GM19395 (cell line): Measurements from ENCODE around the gene RUNX2.

Experiments used
- ATAC-seq: cut with Tn5 transposase; IDR thresholded peaks from one replicate; pipeline ENCODE4 v1.9.1; 2021; ENCODE audit warnings: mild to moderate bottlenecking, moderate library complexity; ENCODE audit not compliant: unreplicated experiment

RUNX2 gene

GRCh38 chr6:45400021-45400420 is 71.9 kb downstream of the RUNX2 start:
- no peak for ATAC-seq

GRCh38 chr6:45411959-45412358 is 83.8 kb downstream of the RUNX2 start:
- ATAC-seq = no peak

- ATAC-seq = no peak
Observed at GRCh38 chr6:45415315-45415714, 87.2 kb downstream of the RUNX2 start.

- ATAC-seq = no peak
Observed at GRCh38 chr6:45415788-45416518, 87.8 kb downstream of the RUNX2 start.

GRCh38 chr6:45416700-45417099 is 88.6 kb downstream of the RUNX2 start:
- ATAC-seq = no peak

- ATAC-seq = no peak
Observed at GRCh38 chr6:45417436-45417835, 89.3 kb downstream of the RUNX2 start.

- no peak for ATAC-seq
Observed at GRCh38 chr6:45419571-45420082, 91.5 kb downstream of the RUNX2 start.

- ATAC-seq = no peak
Observed at GRCh38 chr6:45420083-45420908, 92.2 kb downstream of the RUNX2 start.

- no peak for ATAC-seq
Observed at GRCh38 chr6:45420909-45421708, 93.0 kb downstream of the RUNX2 start.

GRCh38 chr6:45421709-45422502 is 93.8 kb downstream of the RUNX2 start:
- no peak for ATAC-seq

- no peak for ATAC-seq
Observed at GRCh38 chr6:45422503-45423110, 94.5 kb downstream of the RUNX2 start.

GRCh38 chr6:45423111-45423823 is 95.1 kb downstream of the RUNX2 start:
- no peak for ATAC-seq

GRCh38 chr6:45423824-45424450 is 95.8 kb downstream of the RUNX2 start:
- no peak for ATAC-seq

GRCh38 chr6:45424451-45424861 is 96.3 kb downstream of the RUNX2 start:
- no peak for ATAC-seq

- ATAC-seq = no peak
Observed at GRCh38 chr6:45426251-45426650, 98.1 kb downstream of the RUNX2 start.

- ATAC-seq = no peak
Observed at GRCh38 chr6:45427726-45428125, 99.6 kb downstream of the RUNX2 start.

GRCh38 chr6:45428727-45429126 is 100.6 kb downstream of the RUNX2 start:
- no peak for ATAC-seq

- no peak for ATAC-seq
Observed at GRCh38 chr6:45430590-45431202, 102.6 kb downstream of the RUNX2 start.
